Breast epithelium (tissue), 3 donors: Measurements from ENCODE around the gene CACNA1H.

Experiments
- CTCF ChIP-seq, 3 donors: fragments of 450-650 bp; IDR thresholded peaks; one replicate each; pipeline ENCODE4 v1.5.1; 2016 to 2017; ENCODE audit warnings: antibody characterized with exemption in 3 of 3, mild to moderate bottlenecking in 3 of 3, moderate library complexity in 3 of 3
- POLR2A ChIP-seq: fragments of 450-650 bp; IDR thresholded peaks from one replicate; pipeline ENCODE4 v1.6.1; 2016; ENCODE audit warnings: antibody characterized with exemption, mild to moderate bottlenecking, moderate library complexity

DNA sequence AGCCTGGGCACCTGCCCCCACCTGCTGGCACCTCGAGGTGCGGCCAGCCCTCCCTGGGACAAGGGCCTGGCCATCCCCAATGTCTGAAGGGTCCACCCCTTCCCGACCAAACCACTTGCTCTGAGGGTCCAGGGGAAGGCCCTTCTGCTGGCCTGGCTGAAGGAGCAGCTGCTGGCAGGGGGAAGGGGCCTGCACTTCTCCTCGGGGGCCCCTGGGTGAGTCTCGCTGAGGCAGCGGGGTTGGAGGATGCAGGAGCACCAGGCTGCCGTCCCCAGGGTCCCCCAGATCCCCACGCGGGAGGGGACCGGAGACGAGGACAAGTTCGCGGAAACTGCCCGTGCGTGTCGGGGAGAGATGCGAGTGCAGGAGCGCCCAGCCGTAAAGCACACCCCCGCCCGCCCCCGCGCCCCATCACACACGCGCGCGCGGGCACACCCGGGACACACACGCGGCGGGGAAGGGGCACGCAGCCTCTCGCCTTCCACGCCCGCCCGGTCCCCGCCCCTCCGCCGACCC, 725 bp upstream of the CACNA1H start:
- TF ChIP-seq CTCF (IDR thresholded peaks at IDR 0.05) = no peak
- TF ChIP-seq POLR2A = no peak
